SH-SY5Y (cell line): Measurements from ENCODE around the gene CSRP1.

ENCODE experiments used
- GATA2 ChIP-seq: IDR thresholded peaks from 2 replicates; pipeline ENCODE4 v1.6.1; 2011; ENCODE audit warnings: mild to moderate bottlenecking, low read depth, low read length
- GATA3 ChIP-seq: IDR thresholded peaks from 2 replicates; pipeline ENCODE4 v1.6.1; 2011; ENCODE audit warnings: low read depth, mild to moderate bottlenecking, low read length, moderate library complexity

GRCh38 chr1:201538612-201539551, 32.0 kb upstream of the CSRP1 start, which contains the start of gene NAV1:
- TF ChIP-seq GATA3 (no peak), GATA2 (no peak)
